Caco-2 (cell line): ENCODE measurements around the gene TTYH3. TPM values are rescaled to one million over a fixed set of nuclear protein-coding genes. Genes with fewer than 3 reads are reported as not detected.

Experiments
- BruUV-seq: library from RNA; stranded (reverse); fragments of 400-500 nt; replicated peaks from 2 replicates; lab custom pipeline; 2021; lab: Mats Ljungman, UMichigan
- CTCF ChIA-PET: fragments of 300-600 bp; sonication (Branson Sonifier 250); formaldehyde crosslinking; loops from one replicate; lab custom pipeline; 2022; ENCODE audit warnings: antibody characterized with exemption; lab: Charles Lee
- POLR2A ChIA-PET: fragments of 300-600 bp; sonication (Branson Sonifier 250); formaldehyde crosslinking; loops from one replicate; lab custom pipeline; 2022; ENCODE audit warnings: antibody characterized with exemption; lab: Charles Lee
- DNase-seq, 2 experiments: peaks; one replicate each; pipeline versions ENCODE4 v3.0.0 to v3.0.0-alpha.2; 2020 to 2022
- H3K27me3 ChIP-seq: replicated peaks from 2 replicates; pipeline ENCODE4 v1.6.0; 2011; ENCODE audit warnings: low read length; ENCODE audit not compliant: control insufficient read depth, insufficient read depth
- H3K36me3 ChIP-seq: 2 replicates; pipeline ENCODE4 v1.5.1; 2011; ENCODE audit warnings: low read length; ENCODE audit not compliant: control insufficient read depth, insufficient read depth
- H3K4me1 ChIP-seq: fragments of 250-450 bp; sonication (Bioruptor Pico); 2 replicates; pipeline ENCODE4 v1.5.1; 2020; ENCODE audit warnings: mild to moderate bottlenecking
- H3K4me3 ChIP-seq: 2 replicates; pipeline ENCODE4 v1.5.1; 2011; ENCODE audit warnings: low read depth, mild to moderate bottlenecking, control low read depth, low read length
- H3K9me3 ChIP-seq: fragments of 250-450 bp; sonication (Bioruptor Pico); 2 replicates; pipeline ENCODE4 v1.5.1; 2020; ENCODE audit warnings: mild to moderate bottlenecking, moderate library complexity
- H3K27ac Mint-ChIP-seq: one replicate; pipeline ENCODE4 v1.8.0; 2022; ENCODE audit warnings: mixed read lengths; ENCODE audit not compliant: unreplicated experiment
- H3K27me3 Mint-ChIP-seq: one replicate; pipeline ENCODE4 v1.8.0; 2022; ENCODE audit warnings: mixed read lengths; ENCODE audit not compliant: insufficient read depth, unreplicated experiment
- H3K36me3 Mint-ChIP-seq: one replicate; pipeline ENCODE4 v1.8.0; 2022; ENCODE audit warnings: mild to moderate bottlenecking, mixed read lengths; ENCODE audit not compliant: insufficient read depth, unreplicated experiment
- H3K4me1 Mint-ChIP-seq: one replicate; pipeline ENCODE4 v1.8.0; 2022; ENCODE audit warnings: low read depth, mixed read lengths; ENCODE audit not compliant: unreplicated experiment
- H3K4me3 Mint-ChIP-seq: one replicate; pipeline ENCODE4 v1.8.0; 2022; ENCODE audit warnings: mild to moderate bottlenecking, moderate library complexity, mixed read lengths; ENCODE audit not compliant: unreplicated experiment
- H3K9me3 Mint-ChIP-seq: one replicate; pipeline ENCODE4 v1.8.0; 2022; ENCODE audit warnings: mixed read lengths; ENCODE audit not compliant: unreplicated experiment
- CTCF ChIP-seq, 2 experiments: fragments of 200-600 bp in 1 of 2; IDR thresholded peaks; 1 replicate in 1 of 2; 2 replicates in 1 of 2; pipeline versions ENCODE4 v1.5.1 to v1.8.0; 2011 to 2022; ENCODE audit warnings: antibody characterized with exemption in 1 of 2, control low read depth in 1 of 2, inconsistent platforms in 1 of 2, low read depth in 1 of 2, low read length in 1 of 2, mild to moderate bottlenecking in 1 of 2, moderate library complexity in 1 of 2; ENCODE audit not compliant: insufficient read depth in 1 of 2, severe bottlenecking in 1 of 2, unreplicated experiment in 1 of 2
- intact Hi-C: fragments of 100-400 bp; cut with micrococcal nuclease; formaldehyde crosslinking; loops from one replicate; pipeline ENCODE4 v1.10.0; 2022; ENCODE audit not compliant: unreplicated experiment
- total RNA-seq: library from RNA; stranded (reverse); gene quantifications from 2 replicates; pipeline ENCODE4 v1.2.3, GENCODE V29; 2022

The TTYH3 gene
- total RNA-seq, 1 experiment from 2014 or later: 57.3 TPM

- BruUV-seq: no TSS peak
- no peaks in the 10 kb centered on the region for H3K9me3 Mint-ChIP-seq
- no peaks in the 10 kb centered on the region for H3K36me3 Mint-ChIP-seq
- Histone ChIP-seq H3K27me3 (no peaks in the 10 kb centered on the region), H3K9me3 (no peaks in the 10 kb centered on the region), H3K4me1 (no peaks in the 10 kb centered on the region), H3K36me3 (peaks cover 1% of the 10 kb centered on the region; the same call in 1 of the 2 replicates), H3K4me3 (no peak overlapping the region)
- no peaks in the 10 kb centered on the region for H3K4me1 Mint-ChIP-seq
- no peak overlapping the region for H3K4me3 Mint-ChIP-seq
- intact Hi-C loops: no loop called here
- no peak overlapping the region for H3K27ac Mint-ChIP-seq
- ChIA-PET CTCF (no interaction called here), POLR2A (no interaction called here)
- TF ChIP-seq CTCF (IDR thresholded peaks at IDR 0.05; ENCODE audit: insufficient read depth in 1 of 2, low read depth in 1 of 2, low read length in 1 of 2, severe bottlenecking in 1 of 2, unreplicated experiment in 1 of 2): no peak
- DNase-seq: no peak
- no peaks in the 10 kb centered on the region for H3K27me3 Mint-ChIP-seq
Measured at GRCh38 chr7:2651336-2651735, 19.6 kb downstream of the TTYH3 start.

GRCh38 chr7:2651847-2652735 is 20.3 kb downstream of the TTYH3 start:
- Mint-ChIP-seq H3K27ac (no peak overlapping the region), H3K36me3 (peaks cover 3% of the 10 kb centered on the region), H3K4me3 (no peak overlapping the region), H3K4me1 (no peaks in the 10 kb centered on the region), H3K27me3 (no peaks in the 10 kb centered on the region), H3K9me3 (no peaks in the 10 kb centered on the region)
- Histone ChIP-seq H3K4me1 (no peaks in the 10 kb centered on the region), H3K36me3 (peaks cover 1% of the 10 kb centered on the region; the same call in 1 of the 2 replicates), H3K9me3 (no peaks in the 10 kb centered on the region), H3K4me3 (no peak overlapping the region), H3K27me3 (no peaks in the 10 kb centered on the region)
- CTCF ChIA-PET: interaction anchor here (0.6 kb wide), 1 partner anchor 21 kb away, joined by 8 read pairs; no protein-coding TSS in a partner anchor
- no TSS peak for BruUV-seq
- no peak for TF ChIP-seq CTCF (IDR thresholded peaks at IDR 0.05; ENCODE audit: insufficient read depth in 1 of 2, low read depth in 1 of 2, low read length in 1 of 2, severe bottlenecking in 1 of 2, unreplicated experiment in 1 of 2)
- POLR2A ChIA-PET: no interaction called here
- DNase-seq: no peak
- intact Hi-C loops: no loop called here

- no peak overlapping the region for H3K4me3 Mint-ChIP-seq
- intact Hi-C loops: no loop called here
Measured at GRCh38 chr7:2652736-2653060, 20.9 kb downstream of the TTYH3 start.

More at GRCh38 chr7:2652736-2653060, 20.9 kb downstream of the TTYH3 start:
- ChIA-PET POLR2A (no interaction called here), CTCF (interaction anchor here (0.6 kb wide), 1 partner anchor 21 kb away, joined by 8 read pairs; no protein-coding TSS in a partner anchor)
- H3K4me1 ChIP-seq: no peaks in the 10 kb centered on the region
- no TSS peak for BruUV-seq
- Mint-ChIP-seq H3K36me3 (peaks cover 6% of the 10 kb centered on the region), H3K9me3 (no peaks in the 10 kb centered on the region), H3K27ac (no peak overlapping the region), H3K27me3 (no peaks in the 10 kb centered on the region), H3K4me1 (no peaks in the 10 kb centered on the region)
- no peaks in the 10 kb centered on the region for H3K9me3 ChIP-seq
- no peaks in the 10 kb centered on the region for H3K27me3 ChIP-seq
- H3K4me3 ChIP-seq: no peak overlapping the region
- DNase-seq: no peak
- TF ChIP-seq CTCF (IDR thresholded peaks at IDR 0.05; ENCODE audit: insufficient read depth in 1 of 2, low read depth in 1 of 2, low read length in 1 of 2, severe bottlenecking in 1 of 2, unreplicated experiment in 1 of 2): no peak
- H3K36me3 ChIP-seq: peaks cover 1% of the 10 kb centered on the region
